Esophagus squamous epithelium (tissue), 5 donors: ENCODE results near the gene DCTN2. TPM values are rescaled to one million over a fixed set of nuclear protein-coding genes. Genes with fewer than 3 reads are reported as not detected.

ENCODE experiments used
- DNase-seq: peaks from one replicate; lab custom pipeline; 2025; lab: John Stamatoyannopoulos, UW
- H3K27ac ChIP-seq, 4 donors: fragments of 200-600 bp; sonication (generic); one replicate each; pipeline ENCODE4 v1.5.1; 2016 to 2019; ENCODE audit warnings: mild to moderate bottlenecking in 1 of 4
- H3K27me3 ChIP-seq, 4 donors: fragments of 200-600 bp; sonication (generic); 1 replicate in 3 of 4; 2 replicates in 1 of 4; pipeline versions ENCODE4 v1.5.1 to v1.6.0; 2017 to 2021; ENCODE audit warnings: antibody characterized with exemption in 1 of 4
- H3K36me3 ChIP-seq, 3 donors: fragments of 200-600 bp; sonication (generic); one replicate each; pipeline ENCODE4 v1.5.1; 2016 to 2019
- H3K4me1 ChIP-seq, 3 donors: fragments of 200-600 bp; sonication (generic); one replicate each; pipeline ENCODE4 v1.5.1; 2017 to 2019
- H3K4me3 ChIP-seq, 4 donors: fragments of 200-600 bp; sonication (generic); 1 replicate in 3 of 4; 2 replicates in 1 of 4; pipeline ENCODE4 v1.5.1; 2016 to 2019; ENCODE audit warnings: mild to moderate bottlenecking in 2 of 4, moderate library complexity in 1 of 4
- H3K9me3 ChIP-seq, 3 donors: fragments of 200-600 bp; sonication (generic); one replicate each; pipeline ENCODE4 v1.5.1; 2016 to 2019
- POLR2A ChIP-seq, 4 donors: fragments of 450-650 bp; IDR thresholded peaks; one replicate each; pipeline ENCODE4 v1.6.1; 2017; ENCODE audit warnings: antibody characterized with exemption in 4 of 4, mild to moderate bottlenecking in 4 of 4, moderate library complexity in 3 of 4
- WGBS, 2 donors: methylation state at CpG; one replicate each; pipeline ENCODE4 v1.1.5; 2018; 5-methylcytosine and 5-hydroxymethylcytosine counted together
- intact Hi-C: fragments of 100-400 bp; cut with DNase I; formaldehyde crosslinking; loops from one replicate; pipeline ENCODE4 v1.15.0; 2022
- total RNA-seq, 4 donors: library from RNA; depleted of rRNA; stranded (reverse); fragments of >200 nt; gene quantifications; one replicate each; pipeline ENCODE4 v1.1.0, GENCODE V29; 2016
- TF ChIP-seq, protein P1 (sequence below), 6 experiments: fragments of 450-650 bp in 4 of 6; fragments of 200-600 bp in 2 of 6; sonication (generic) in 2 of 6; IDR thresholded peaks; one replicate each; pipeline ENCODE4 v1.5.1; 2016 to 2019; ENCODE audit warnings: antibody characterized with exemption in 6 of 6, mild to moderate bottlenecking in 4 of 6, moderate library complexity in 4 of 6
- donor health status: DM: yes; HTN: yes; CAD: no.

DCTN2 gene
- total RNA-seq, 4 donors from 2014 or later, result 122 to 175 (median 159) TPM

DNA sequence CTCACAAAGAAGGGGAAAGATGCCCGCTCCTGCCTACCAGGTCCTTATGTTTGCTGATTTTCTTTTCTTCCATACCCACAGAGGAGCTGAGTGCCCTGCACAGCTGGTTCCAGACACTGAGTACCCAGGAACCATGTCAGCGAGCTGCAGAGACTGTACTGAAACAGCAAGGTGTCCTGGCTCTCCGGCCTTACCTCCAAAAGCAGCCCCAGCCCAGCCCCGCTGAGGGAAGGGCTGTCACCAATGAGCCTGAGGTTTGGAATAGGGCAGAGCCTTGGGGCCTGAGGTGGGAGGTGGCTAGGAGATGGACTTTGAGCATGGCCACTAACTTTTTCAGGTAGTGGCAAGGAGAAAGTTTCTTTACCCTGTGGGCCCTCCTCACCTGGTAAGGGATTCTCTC, 56.9 kb downstream of the DCTN2 start:
- WGBS, 2 donors, result 95 to 98% methylated on average over 3 to 4 of the region's 4 CpGs
- Histone ChIP-seq H3K9me3 (no peaks in the 10 kb centered on the region), H3K4me1 (peaks cover 5 to 22% (median 10%) of the 10 kb centered on the region in 3 donors), H3K27ac (no peak overlapping the region), H3K27me3 (no peaks in the 10 kb centered on the region), H3K36me3 (peaks cover 6 to 49% (median 11%) of the 10 kb centered on the region in 3 donors), H3K4me3 (no peak overlapping the region)
- intact Hi-C loops, result no loop called here
- DNase-seq, result no peak
- TF ChIP-seq, protein P1, sequence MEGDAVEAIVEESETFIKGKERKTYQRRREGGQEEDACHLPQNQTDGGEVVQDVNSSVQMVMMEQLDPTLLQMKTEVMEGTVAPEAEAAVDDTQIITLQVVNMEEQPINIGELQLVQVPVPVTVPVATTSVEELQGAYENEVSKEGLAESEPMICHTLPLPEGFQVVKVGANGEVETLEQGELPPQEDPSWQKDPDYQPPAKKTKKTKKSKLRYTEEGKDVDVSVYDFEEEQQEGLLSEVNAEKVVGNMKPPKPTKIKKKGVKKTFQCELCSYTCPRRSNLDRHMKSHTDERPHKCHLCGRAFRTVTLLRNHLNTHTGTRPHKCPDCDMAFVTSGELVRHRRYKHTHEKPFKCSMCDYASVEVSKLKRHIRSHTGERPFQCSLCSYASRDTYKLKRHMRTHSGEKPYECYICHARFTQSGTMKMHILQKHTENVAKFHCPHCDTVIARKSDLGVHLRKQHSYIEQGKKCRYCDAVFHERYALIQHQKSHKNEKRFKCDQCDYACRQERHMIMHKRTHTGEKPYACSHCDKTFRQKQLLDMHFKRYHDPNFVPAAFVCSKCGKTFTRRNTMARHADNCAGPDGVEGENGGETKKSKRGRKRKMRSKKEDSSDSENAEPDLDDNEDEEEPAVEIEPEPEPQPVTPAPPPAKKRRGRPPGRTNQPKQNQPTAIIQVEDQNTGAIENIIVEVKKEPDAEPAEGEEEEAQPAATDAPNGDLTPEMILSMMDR (IDR thresholded peaks at IDR 0.05), result no peak
- TF ChIP-seq POLR2A (IDR thresholded peaks at IDR 0.05), result no peak

DNA sequence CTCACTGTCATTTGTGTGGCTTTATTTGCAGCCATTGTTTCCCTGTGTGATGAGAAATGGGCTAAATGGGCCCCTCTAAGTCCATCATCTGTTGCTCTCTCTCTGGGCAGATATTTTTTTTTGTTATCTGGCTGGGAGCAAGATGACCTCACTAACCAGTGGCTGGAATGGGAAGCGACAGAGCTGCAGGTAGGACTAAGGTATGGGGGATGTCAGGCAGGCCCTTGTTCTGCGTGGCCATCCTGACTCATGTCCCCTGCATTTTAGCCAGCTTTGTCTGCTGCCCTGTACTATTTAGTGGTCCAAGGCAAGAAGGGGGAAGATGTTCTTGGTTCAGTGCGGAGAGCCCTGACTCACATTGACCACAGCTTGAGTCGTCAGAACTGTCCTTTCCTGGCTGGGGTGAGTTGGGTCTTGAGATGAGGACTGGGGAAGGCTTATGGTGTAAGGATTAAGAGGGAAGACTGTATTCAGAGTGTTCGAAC, 57.8 kb downstream of the DCTN2 start:
- Histone ChIP-seq H3K27me3 (no peaks in the 10 kb centered on the region), H3K4me1 (peaks cover 5 to 22% (median 10%) of the 10 kb centered on the region in 3 donors), H3K27ac (no peak overlapping the region), H3K4me3 (peak overlapping the region in 3 of 4 donors; percentile 68 to 99 (median 88)), H3K36me3 (peaks cover 6 to 43% (median 11%) of the 10 kb centered on the region in 3 donors), H3K9me3 (no peaks in the 10 kb centered on the region)
- intact Hi-C loops, result no loop called here
- 77 to 81% methylated on average over 3 to 5 of the region's 5 CpGs for WGBS, 2 donors
- no peak for DNase-seq
- TF ChIP-seq, protein P1 (IDR thresholded peaks at IDR 0.05), result no peak
- TF ChIP-seq POLR2A (IDR thresholded peaks at IDR 0.05), result no peak

DNA sequence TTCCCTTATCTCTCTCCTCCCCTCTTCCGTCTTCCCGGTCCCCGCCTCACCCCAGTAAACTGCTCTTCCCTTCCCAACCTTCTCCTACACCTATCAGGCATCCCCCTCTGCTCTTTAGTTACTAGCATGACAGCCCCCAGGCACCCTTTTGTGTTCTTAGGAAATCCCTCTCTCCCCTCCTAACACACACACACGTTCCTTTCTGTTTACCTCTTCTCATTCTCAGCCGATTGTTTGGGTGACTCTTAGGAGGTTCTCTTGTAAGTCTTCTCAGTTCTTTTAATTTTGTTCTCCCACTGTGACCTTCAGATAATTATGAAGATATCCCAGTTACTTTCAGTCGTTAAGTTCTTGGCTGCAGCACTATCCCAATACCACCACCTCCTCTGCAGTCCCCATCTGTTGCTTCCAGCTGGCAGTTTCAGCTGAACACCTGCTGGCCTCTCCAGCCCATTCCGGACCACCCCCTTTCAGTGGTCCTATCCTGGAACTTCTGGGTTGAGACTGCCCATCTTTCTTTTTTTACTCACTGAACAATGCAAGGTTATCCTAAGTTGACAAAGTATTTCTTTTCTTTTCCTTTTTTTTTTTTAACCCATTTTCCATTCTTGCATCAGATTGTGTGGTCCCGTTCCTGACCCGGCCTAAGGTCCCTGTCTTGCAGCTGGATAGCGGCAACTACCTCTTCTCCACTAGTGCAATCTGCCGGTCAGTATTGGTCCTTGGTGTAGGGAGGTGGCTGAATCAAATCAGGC, 58.4 kb downstream of the DCTN2 start:
- no peak for DNase-seq
- TF ChIP-seq POLR2A (IDR thresholded peaks at IDR 0.05), result peak in 1 of 4 donors; percentile 14
- TF ChIP-seq, protein P1 (IDR thresholded peaks at IDR 0.05), result no peak
- peaks cover 0 to 2% (median 0%) of the 10 kb centered on the region in 4 donors for H3K27me3 ChIP-seq
- H3K9me3 ChIP-seq, result no peaks in the 10 kb centered on the region
- peak overlapping the region; percentile 68 to 99 (median 86) for H3K4me3 ChIP-seq
- H3K4me1 ChIP-seq, result peaks cover 5 to 22% (median 10%) of the 10 kb centered on the region in 3 donors
- intact Hi-C loops, result no loop called here
- 27 to 29% methylated on average over 11 of the region's 11 CpGs for whole genome bisulfite sequencing, 2 donors
- peaks cover 6 to 39% (median 11%) of the 10 kb centered on the region in 3 donors for H3K36me3 ChIP-seq
- H3K27ac ChIP-seq, result peak overlapping the region; percentile 78 to 93 (median 90)

DNA sequence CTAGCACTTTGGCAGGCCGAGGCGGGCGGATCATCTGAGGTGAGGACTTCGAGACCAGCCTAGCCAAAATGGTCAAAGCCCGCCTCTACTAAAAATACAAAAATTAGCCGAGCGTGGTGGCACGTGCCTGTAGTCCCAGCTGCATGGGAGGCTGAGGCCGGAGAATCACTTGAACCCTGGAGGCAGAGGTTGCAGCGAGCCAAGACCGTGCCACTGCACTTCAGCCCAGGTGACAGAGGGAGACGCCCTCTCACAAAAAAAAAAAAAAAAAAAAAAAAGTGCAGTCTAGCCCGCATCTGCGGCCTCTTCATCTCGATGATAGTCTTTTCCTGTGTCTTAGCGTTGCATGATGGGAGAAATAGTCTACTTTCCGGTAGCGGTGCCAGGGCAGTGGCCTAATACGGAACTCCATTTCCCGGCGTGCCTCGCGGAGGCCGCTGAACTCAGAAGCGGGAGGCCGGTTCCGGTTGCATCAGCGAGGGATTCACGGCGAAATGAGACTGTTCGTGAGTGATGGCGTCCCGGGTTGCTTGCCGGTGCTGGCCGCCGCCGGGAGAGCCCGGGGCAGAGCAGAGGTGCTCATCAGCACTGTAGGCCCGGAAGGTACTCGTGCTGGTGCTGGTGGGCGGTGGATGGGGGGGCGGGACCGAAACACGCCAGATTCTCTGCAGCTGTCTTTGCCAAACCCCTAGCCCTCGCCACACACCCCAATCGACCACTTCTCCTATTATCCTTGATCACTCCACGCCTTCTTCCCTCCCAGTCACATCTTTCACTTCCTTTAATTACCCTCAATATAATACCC, 59.2 kb downstream of the DCTN2 start, which contains the start of gene MARS1:
Gene MARS1, plus strand, starts transcription at position 472 of the 805 bp plus-strand sequence. Its CDS starts 23 bp downstream, at position 495.
- Histone ChIP-seq H3K27ac (peak within 1 kb of the TSS; percentile 78 to 93 (median 90)), H3K4me3 (peak within 1 kb of the TSS; percentile 68 to 99 (median 86)), H3K36me3 (peaks cover 6 to 37% (median 11%) of the 10 kb centered on the region in 3 donors), H3K9me3 (no peaks in the 10 kb centered on the region), H3K4me1 (peaks cover 5 to 22% (median 10%) of the 10 kb centered on the region in 3 donors), H3K27me3 (peaks cover 0 to 4% (median 0%) of the 10 kb centered on the region in 4 donors)
- 1 to 2% methylated on average over 28 to 40 of the region's 47 CpGs for WGBS, 2 donors
- intact Hi-C loops, result no loop called here
- DNase-seq, result peak; percentile 74
- TF ChIP-seq, protein P1 (IDR thresholded peaks at IDR 0.05), result peak in 3 of 6 experiments; percentile 14 to 48 (median 18)
- peak in 2 of 4 donors; percentile 56 to 64 for TF ChIP-seq POLR2A (IDR thresholded peaks at IDR 0.05)
